Mucosa of descending colon (tissue), 3 donors: ENCODE data around the gene TPTE. TPM values are rescaled to one million over a fixed set of nuclear protein-coding genes. Genes with fewer than 3 reads are reported as not detected.
A peak's percentile ranks its signal among the peaks of the same experiment; 100 is the strongest.
"Not testable (repeated sequence)": the region's sequence is repeated elsewhere in the genome, so short reads cannot be mapped to it uniquely, and the experiment has no call there.

ENCODE experiments used
- ATAC-seq: fragments of 200-7000 bp; cut with Tn5 transposase; one replicate; pipeline ENCODE4 v1.9.1; 2020; ENCODE audit warnings: mild to moderate bottlenecking, moderate library complexity
- DNase-seq, 3 donors: peaks; one replicate each; pipeline ENCODE4 v3.0.0-alpha.2; 2020
- H3K36me3 ChIP-seq: fragments of 200-600 bp; one replicate; pipeline ENCODE4 v1.8.0; 2021; ENCODE audit warnings: low read depth, mild to moderate bottlenecking
- H3K4me1 ChIP-seq: fragments of 200-600 bp; one replicate; pipeline ENCODE4 v1.8.0; 2021; ENCODE audit warnings: low read depth, mild to moderate bottlenecking
- H3K4me3 ChIP-seq: fragments of 200-600 bp; one replicate; pipeline ENCODE4 v1.8.0; 2021; ENCODE audit warnings: mild to moderate bottlenecking
- H3K9me3 ChIP-seq: fragments of 200-600 bp; one replicate; pipeline ENCODE4 v1.8.0; 2021; ENCODE audit warnings: mild to moderate bottlenecking
- CTCF ChIP-seq: fragments of 200-600 bp; IDR thresholded peaks from one replicate; pipeline ENCODE4 v1.8.0; 2022; ENCODE audit warnings: antibody characterized with exemption, mild to moderate bottlenecking
- intact Hi-C, 2 donors: fragments of 100-400 bp; cut with DNase I in 1 of 2; cut with micrococcal nuclease in 1 of 2; formaldehyde crosslinking; loops; one replicate each; pipeline versions ENCODE4 v1.11.0 to v1.11.1; 2022; cut with DNase I, micrococcal nuclease
- total RNA-seq, 3 donors: library from RNA; stranded (reverse); fragmentation: NEBNext Ultra II Directional in 2 of 3; extraction: Animal tissue kit (Norgen Biotek cat#: 25700) in 2 of 3; gene quantifications; one replicate each; pipeline versions ENCODE4 v1.2.1 to v1.2.4, GENCODE V29; 2021 to 2023
- donor health status: DM: no; HTN: no; CAD: no; lungs with moderate emphysema.
- donor health status: DM: no; HTN: no; CAD: no.
- donor health status: DM: no; HTN: yes; CAD: no.

TPTE gene
- total RNA-seq, 3 donors from 2014 or later: not detected

DNA sequence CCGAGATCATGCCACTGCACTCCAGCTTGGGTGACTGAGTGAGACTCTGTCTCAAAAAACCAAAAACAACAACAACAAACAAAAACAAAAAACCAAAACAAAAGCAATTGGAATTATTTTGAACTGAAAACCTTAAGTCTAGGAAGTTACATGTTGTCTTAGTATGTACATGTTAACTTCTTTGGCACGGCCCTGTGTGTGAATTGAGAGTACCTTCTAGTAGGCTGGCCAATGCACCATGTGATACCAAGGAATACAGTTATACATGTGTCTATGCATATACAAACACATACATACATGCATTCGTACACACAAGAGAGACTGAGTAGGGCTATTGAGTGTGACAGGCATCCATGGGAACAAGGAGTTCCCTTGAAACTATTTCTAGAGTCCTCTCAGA is 18.6 kb downstream of the TPTE start:
- intact Hi-C loops: no loop called here
- no peaks in the 10 kb centered on the region for H3K36me3 ChIP-seq
- peaks cover 92% of the 10 kb centered on the region for H3K9me3 ChIP-seq
- ATAC-seq (peak; percentile 12), DNase-seq (no peak)
- no peaks in the 10 kb centered on the region for H3K4me1 ChIP-seq
- TF ChIP-seq CTCF: no peak
- no peak overlapping the region for H3K4me3 ChIP-seq

DNA sequence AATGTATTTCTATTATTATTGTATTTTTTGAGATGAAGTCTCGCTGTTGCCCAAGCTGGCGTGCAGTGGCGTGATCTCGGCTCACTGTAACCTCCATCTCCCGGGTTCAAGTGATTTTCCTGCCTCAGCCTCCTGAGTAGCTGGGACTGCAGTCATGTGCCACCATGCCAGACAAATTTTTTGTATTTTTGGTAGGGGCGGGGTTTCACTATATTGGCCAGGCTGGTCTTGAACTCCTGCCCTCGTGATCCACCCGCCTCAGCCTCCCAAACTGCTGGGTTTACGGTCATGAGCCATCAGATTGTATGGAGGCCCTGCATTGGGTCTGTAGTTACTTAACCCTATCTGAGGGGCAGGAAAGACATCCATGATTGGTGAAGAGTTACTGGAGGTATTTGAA is 23.0 kb downstream of the TPTE start:
- H3K4me3 ChIP-seq: not testable (repeated sequence)

GRCh38 chr21:10547868-10548267 is 26.5 kb downstream of the TPTE start:
- DNase-seq, H3K4me3 ChIP-seq, ATAC-seq, H3K36me3 ChIP-seq, H3K4me1 ChIP-seq, intact Hi-C loops: not testable (repeated sequence)
- H3K9me3 ChIP-seq: peaks cover 79% of the 10 kb centered on the region

More for the DNA sequence above, 23.0 kb downstream of the TPTE start:
- DNase-seq, ATAC-seq, H3K36me3 ChIP-seq, intact Hi-C loops, H3K4me1 ChIP-seq: not testable (repeated sequence)
- H3K9me3 ChIP-seq: peaks cover 85% of the 10 kb centered on the region

GRCh38 chr21:10548331-10548954 is 27.1 kb downstream of the TPTE start:
- H3K4me1 ChIP-seq, H3K4me3 ChIP-seq, intact Hi-C loops, DNase-seq, H3K36me3 ChIP-seq, ATAC-seq: not testable (repeated sequence)
- H3K9me3 ChIP-seq: peaks cover 78% of the 10 kb centered on the region

GRCh38 chr21:10570803-10571202 is 49.4 kb downstream of the TPTE start:
- DNase-seq, ATAC-seq, H3K36me3 ChIP-seq, H3K4me3 ChIP-seq, H3K4me1 ChIP-seq, intact Hi-C loops: not testable (repeated sequence)
- peaks cover 97% of the 10 kb centered on the region for H3K9me3 ChIP-seq

DNA sequence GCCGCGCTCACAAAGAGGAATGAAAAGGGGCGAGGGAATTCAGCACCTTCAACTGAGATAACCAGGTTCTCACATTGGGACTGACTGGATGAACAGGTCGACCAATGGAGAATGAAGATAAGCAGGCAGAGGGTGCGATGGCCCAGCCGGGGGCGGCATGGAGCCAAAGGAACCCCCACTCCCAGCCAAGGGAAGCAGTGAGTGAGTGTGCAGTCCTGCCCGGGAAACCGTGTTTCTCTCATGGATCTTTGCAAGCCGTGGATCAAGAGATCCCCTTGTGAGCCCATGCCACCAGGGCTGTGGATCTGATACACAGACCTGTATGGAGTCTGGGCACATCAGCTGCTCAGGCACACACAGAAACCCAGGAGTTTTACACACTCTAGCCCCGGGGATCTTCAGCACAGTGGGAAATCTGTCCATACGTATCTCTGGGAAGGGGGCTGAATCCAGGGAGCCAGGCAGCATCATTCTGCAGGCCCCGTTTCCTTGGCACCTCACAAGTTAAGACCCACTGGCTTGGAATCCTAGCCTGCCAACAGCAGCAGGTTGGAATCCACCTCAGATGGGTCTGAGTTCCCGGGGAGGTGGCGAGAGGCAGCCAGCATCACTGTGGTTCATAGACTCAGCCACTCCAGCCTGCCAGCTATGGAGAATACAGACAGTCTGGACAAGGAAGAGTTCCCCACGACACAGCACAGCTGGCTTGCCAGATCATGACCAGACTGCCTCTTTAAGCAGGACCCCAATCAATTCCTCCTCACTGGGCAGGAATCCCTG is 53.3 kb downstream of the TPTE start:
- H3K4me1 ChIP-seq, intact Hi-C loops, H3K4me3 ChIP-seq, DNase-seq, H3K36me3 ChIP-seq: not testable (repeated sequence)
- ATAC-seq: peak; percentile 22
- peaks cover 86% of the 10 kb centered on the region for H3K9me3 ChIP-seq

GRCh38 chr21:10575311-10575667 is 53.9 kb downstream of the TPTE start:
- DNase-seq (no peak), ATAC-seq (peak; percentile 20)
- H3K4me1 ChIP-seq: no peaks in the 10 kb centered on the region
- TF ChIP-seq CTCF: no peak
- intact Hi-C loops: no loop called here
- no peaks in the 10 kb centered on the region for H3K36me3 ChIP-seq
- H3K9me3 ChIP-seq: peaks cover 84% of the 10 kb centered on the region
- no peak overlapping the region for H3K4me3 ChIP-seq

- peaks cover 84% of the 10 kb centered on the region for H3K9me3 ChIP-seq
- H3K4me3 ChIP-seq, DNase-seq, intact Hi-C loops, ATAC-seq, H3K36me3 ChIP-seq, H3K4me1 ChIP-seq: not testable (repeated sequence)
Observed at GRCh38 chr21:10578910-10579309, 57.5 kb downstream of the TPTE start.

DNA sequence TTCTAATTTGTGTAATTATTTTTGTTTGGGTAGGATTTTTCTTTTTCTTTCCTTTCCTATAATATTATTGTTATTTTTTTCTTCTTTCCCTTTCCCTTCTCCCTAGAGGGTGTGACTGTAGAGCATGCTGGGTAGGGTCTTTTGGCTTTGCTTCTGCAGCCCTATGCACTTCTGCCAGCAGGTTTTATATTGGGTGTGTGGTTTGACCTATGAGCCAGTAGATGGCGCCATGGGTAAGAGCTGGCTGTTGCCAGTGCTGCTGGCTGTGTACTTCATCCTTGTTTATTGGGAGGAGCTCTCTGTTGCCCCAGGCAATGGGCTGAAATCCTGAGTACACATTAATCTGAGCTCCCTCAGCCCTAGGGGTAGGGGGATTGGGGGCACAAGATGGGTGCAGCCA is 67.7 kb downstream of the TPTE start:
- H3K4me3 ChIP-seq, DNase-seq, ATAC-seq, intact Hi-C loops, H3K36me3 ChIP-seq, H3K4me1 ChIP-seq: not testable (repeated sequence)
- peaks cover 85% of the 10 kb centered on the region for H3K9me3 ChIP-seq

DNA sequence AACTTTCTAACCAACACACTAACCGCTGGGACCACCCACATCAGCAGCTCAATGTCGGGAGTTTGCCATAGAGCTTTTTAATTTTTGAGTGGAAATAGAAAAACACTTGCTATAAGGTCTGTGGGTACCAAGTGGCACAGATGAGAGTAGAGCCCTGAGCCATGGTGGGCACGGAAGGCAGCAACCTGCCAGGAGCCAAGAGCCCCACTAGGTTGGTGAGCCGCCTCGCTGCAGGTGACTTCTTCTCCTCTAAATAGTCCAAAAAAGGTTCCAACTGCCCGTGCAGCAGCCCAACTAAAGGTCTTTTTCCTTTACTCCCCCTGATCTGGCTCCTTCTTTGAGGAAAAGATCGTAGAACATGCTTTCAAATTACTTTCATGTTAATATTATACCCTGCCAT is 85.7 kb downstream of the TPTE start:
- intact Hi-C loops, DNase-seq, ATAC-seq, H3K36me3 ChIP-seq, H3K4me1 ChIP-seq, H3K4me3 ChIP-seq: not testable (repeated sequence)
- H3K9me3 ChIP-seq: peaks cover 78% of the 10 kb centered on the region

DNA sequence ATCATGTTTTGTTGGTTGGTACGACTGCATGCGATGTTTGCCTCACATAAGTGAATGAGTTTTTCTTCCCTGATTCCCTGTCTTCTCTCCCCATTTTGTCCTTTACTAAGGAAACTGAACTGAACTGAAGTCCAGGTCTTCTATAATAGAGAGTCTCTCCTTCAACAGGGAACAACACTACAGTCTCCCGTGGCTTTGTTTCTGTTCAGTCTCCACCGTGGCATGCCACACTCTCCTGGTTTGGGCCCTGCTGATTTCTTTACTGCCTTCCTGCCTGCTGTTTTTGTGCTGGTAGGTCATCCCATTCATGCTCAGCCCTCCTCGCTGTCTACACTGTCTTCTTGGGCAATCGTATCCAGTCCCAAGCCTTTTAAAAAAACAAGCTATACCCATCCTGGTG is 92.9 kb downstream of the TPTE start:
- not testable (repeated sequence) for DNase-seq

DNA sequence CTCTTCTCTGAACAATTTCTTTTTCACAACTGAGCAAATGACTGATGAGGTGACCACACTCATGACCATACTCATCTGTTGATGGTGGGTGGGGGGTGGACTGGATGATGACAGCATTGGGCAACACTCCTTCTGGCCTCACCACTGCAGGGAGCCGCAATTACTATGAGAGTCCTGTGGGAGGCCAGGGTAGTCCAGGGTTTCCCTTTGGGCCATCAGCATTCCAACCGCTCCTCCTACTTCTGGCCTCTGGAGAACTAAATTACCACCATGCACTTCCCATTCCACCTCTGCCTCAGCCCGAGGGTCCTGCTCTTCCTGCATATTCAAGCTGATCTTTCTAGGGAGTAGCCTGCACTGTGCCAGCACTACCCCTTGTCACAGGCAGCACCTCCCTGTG is 94.7 kb downstream of the TPTE start:
- H3K9me3 ChIP-seq: peaks cover 80% of the 10 kb centered on the region
- intact Hi-C loops, ATAC-seq, H3K4me1 ChIP-seq, DNase-seq, H3K4me3 ChIP-seq, H3K36me3 ChIP-seq: not testable (repeated sequence)

More for the DNA sequence above, 92.9 kb downstream of the TPTE start:
- H3K4me3 ChIP-seq, ATAC-seq, intact Hi-C loops, H3K4me1 ChIP-seq, H3K36me3 ChIP-seq: not testable (repeated sequence)
- peaks cover 71% of the 10 kb centered on the region for H3K9me3 ChIP-seq
